NOMO-1 treated with DMSO at 0.1 percent for 48 hours (cell line): ENCODE results near the gene KIZ.
"Not testable (repeated sequence)": the region's sequence is repeated elsewhere in the genome, so short reads cannot be mapped to it uniquely, and the experiment has no call there.

Source experiments
- DNase-seq: peaks from one replicate; lab custom pipeline; 2025; ENCODE audit not compliant: unreplicated experiment; lab: John Stamatoyannopoulos, UW

KIZ gene

DNA sequence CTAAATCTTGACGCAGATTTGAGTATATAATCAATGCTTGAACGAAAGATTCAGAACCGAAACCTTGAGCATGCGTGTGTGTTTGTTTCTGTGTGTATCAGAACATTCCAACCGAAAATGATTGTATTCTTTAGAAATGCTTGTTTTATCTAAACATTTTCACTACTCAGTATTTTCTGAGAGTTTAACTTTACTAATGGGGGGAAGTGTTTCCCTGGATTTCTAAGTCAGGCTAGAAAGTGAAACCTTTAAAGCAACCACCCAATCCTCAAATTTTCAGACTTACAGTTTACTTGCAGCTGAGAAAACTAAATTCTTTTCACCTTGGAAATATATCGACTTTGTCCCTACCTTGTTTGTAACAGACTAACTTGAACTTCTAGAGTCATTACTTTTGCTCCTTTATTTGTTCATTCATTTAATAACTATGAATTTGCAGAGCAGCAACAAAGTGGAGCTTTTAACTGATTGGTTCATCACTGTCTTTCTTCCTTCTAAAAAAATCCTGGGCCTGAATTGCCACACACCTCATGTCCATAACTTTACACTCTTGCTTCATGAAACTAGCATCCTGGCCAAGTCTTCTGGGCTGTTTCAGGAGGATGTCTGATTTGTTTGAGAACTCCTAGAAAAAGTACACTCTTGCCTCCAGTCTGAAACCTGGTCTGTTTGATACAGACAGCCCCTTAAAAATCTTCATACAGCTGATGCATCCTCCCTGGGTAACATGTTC is 99.5 kb downstream of the KIZ start:
- no peak for DNase-seq

DNA sequence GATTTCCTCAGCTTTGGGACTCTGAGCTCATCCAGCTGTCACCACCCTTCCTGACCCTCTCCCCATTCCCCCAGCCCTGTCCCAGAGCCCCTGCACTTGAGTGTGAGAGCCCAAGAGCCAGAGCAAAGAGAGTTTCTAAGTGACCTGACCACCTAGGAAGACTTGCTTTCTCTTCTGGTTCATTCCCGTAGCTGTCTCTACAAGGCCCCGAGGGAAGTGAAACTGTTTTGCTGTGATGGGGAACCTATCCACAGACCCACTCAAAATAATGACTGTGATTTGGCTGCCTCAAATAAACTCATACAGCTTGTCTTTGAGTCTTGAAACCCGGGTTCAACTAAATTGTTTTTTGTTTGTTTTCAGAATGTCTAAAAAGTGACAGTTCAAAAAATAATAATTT is 102.6 kb downstream of the KIZ start:
- peak; percentile 69 for DNase-seq

DNA sequence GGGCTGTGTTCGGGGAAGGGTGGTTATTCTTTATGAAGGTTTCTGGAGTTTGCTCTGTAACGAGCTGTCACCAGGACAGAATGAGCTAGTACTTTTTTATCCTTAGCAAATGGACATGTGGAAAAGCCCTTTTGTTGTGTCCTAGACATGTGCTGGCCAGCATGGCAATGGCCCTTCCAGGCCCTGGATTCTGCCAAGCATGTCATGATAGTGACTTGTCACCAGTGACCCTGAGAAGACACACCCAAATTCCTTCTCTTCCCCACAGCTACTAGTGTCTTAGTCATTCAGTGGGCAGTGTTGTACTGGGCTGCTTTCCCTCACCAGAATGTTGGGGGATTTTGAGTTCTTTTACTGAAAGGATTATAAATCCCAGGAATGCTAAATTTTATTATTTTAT is 103.3 kb downstream of the KIZ start:
- DNase-seq, result no peak

DNA sequence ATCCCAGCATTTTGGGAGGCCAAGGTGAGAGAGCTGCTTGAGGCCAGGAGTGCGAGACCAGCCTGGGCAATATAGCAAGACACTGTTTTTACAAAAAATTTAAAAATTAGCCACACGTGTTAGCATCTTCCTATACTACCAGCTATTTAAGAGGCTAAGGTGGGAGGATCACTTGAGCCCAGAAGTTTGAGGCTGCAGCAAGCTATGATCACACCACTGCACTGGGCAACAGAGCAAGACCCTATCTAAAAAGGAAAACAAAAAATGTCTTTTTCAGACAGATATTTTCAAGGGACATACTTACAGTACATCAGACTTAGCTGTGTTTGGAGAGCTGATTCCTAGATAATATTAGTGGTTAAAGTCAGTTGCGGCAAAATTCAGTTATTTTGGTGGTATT is 104.3 kb downstream of the KIZ start:
- no peak for DNase-seq

DNA sequence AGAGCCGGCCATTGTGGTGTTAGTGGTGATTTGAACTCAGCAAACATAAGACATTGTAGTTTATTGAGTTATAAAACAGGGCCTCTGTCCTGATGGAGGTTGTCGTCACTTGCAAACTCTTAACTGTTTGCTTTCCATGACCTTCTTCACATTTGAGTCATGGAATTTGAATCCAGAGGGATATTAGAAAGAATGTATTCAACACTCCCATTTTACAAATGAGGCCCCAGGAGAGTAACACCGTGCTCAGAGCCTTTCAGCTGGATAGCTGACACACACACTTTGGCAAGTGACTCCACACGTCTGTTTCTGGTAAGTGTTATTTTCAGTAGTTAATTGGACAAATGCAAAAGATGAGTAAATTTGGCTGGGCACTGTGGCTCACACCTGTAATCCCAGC is 104.8 kb downstream of the KIZ start:
- DNase-seq, result no peak

DNA sequence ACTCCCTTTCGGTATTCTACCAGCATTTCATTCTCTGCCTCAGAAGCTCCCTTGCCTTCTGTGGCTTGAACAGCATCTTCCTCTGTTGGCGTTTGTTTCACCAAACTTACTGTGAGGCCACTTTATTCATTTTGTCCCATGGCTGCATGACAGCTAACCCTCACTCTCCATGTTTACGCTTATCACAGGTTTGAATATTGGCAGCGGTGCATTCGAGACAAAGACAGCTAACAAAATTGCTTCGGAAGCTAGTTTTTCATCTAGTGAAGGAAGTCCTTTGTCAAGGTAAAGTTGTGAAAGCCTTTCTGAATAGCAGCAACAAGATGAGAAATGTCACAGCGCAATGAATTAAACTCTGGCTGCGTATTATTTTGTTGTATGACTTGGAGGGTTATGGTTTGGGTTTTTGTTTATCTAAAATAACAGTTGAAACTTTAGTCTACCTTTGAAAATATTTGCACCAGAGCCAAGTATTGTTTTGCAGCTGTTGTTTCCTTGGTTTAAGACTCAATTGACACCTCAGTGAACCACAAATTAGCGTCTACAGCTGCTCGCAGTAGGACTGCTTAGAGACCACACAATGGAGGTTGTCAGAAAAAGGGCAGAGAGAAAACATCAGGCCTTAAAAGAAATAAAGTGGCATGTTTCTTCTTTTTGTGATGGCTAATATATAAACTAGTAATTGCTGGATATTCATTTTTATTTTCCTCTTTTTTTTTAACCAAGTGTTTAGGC is 106.8 kb downstream of the KIZ start:
- DNase-seq, result no peak

DNA sequence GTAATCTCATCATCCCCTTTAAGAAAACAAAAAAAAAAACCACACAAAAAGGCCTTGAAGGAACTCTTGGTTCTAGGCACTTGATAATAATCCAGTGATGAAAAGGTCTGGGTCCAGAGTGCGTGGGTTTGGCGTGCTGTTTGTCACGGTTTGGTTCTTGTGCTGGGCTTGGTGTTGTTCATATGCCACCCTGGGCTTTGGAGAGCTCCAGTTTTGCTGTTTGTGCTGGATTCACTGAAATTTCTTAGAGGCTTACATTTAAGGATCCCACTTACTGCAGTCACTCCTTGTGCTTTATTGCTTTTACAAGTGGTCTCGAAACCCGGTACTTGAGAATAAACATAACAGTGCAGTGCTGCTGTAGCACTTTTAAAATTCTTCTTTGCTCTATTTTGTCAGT is 108.4 kb downstream of the KIZ start:
- DNase-seq, result no peak

DNA sequence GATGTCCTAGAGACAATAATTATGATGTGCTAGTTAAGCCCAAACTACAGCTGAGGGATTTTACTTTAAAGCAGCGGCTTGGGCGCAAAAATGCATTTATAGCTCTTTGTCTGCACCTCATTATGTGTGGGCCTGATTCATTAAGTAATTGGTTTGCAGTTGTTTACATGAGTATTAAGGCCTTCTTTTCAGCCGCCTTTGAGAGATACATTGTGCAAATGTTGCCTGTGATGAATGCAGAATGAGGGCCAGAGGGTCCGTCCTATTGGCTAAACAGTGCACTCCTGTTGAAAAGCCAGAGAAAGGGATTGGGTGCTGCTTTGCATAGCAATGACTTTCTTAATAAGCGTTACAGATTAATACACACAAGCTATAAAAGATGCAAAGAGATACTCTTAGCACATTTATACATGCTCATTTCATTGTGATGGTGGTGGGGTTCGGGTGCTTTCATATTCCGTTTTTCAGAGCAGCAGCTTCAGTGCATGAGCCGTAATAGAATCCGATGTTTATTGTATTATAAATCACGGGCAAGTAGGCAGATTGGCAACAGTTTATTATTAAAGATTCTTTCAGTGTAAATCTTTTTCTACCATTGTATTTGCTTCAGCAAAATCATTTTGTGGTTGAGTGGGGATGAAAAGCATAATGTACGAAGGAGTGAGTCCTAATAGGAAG is 109.1 kb downstream of the KIZ start:
- DNase-seq, result no peak

DNA sequence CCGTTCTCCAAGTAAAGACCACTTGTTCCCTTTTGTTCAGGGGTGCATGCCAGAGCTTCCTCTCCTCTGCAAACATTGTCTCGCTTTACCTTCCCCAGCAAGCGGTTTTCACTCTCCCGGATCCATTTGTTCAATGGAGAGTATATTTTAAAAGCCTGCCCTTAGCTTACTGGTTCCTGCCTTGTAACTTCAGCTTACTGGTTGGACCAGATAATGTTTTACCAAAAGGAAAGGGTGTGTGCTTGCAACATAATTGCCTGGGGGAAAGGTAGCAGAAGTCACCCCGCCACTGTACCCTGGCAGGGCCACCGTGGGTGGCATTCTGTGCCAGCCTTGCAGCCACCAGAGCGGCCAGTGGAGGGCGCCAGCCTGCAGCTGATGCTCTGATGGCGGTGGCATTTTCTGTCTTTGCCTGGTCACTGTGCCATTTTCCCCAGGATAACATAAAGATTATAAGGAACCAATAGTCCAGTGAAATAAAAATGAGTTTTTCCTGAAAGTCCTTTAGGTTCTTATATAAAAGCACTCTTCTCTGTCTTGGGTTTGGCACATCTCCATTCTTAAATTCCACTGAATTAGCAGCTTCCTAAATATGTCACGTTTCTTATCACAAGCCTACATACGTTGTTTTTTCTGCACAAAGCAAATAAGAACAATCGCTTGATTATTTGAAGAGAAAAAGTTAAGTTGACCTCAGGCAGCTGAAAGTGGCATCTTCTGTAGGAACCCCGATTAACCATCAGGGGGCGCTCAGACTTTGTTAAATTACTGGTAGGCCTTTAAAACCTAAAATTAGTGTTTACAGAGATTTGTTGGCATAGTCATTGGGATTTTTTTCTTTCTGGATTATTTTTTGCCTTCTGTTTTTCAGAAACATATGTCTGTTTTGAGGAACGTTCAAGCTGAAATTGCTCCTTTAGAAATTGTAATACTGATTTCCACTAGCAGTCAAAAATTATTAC is 109.9 kb downstream of the KIZ start:
- peak; percentile 65 for DNase-seq

DNA sequence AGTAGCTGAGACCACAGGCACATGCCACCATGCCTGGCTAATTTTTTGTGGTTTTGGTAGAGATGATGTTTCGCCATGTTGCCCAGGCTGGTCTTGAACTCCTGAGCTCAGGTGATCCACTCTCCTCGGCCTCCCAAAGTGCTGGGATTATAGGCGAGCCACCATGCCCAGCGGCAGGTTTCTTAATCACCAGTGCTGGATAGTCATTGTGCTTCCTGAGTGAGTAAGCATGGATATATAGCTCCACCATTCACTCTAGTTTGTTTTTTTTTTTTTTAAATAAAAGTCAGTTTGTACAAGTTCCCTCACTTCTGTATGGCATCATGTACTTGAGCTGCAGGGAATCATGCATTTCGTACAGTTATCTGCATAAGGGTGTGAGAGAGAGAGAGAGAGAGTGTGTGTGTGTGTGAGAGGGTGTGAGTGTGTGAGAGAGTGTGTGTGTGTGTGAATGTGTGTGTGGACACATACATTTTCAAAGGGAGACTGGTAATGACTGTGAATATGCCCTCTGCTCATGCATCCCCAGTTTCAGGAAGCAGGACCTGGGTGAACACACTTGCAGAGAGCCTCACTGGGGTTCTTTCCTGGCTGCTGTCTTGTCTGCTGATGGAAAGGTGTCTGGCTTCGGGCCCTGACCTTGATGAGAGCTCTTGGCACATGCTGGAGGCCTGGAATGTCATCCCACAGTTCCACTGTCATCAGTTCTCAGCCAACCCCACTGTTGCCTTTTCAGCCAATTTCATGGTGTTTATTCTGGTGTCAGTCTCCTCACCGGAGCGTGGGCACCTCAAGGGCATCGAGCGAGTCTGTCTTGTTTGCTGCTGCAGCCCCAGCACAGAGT is 112.3 kb downstream of the KIZ start:
- no peak for DNase-seq

DNA sequence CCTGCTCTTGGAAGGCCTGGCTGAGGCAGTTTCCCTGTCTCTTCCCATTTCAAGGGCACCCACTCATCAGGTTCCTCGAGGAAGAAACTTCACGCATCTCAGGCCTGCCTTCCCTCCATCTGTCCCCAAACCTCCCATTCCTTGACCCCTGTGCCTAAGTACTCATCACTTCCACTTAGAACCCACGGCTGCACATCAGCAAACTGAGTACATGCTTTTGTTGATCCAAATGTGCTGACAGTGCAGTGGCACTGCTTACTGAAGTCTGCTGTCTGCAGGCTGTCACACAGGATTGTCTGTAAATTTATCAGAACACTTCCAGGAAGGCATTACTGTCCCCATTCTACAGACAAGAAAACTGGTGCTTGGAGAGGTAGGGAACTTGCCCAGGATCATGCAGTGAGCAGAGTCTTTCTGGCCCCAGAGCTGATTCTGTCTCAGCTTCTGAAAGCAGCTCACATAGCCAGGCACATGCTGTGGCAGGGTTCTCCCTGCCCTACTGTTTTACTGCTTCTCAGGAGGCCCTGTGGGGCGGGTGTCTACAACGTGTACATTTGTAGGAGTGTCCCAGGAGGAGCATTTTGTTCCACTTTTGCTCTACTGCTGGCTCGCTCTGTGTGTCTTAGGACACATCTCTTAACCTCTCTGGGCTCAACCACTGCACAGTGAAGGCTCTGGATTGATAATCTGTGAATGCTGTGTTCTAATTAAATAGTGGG is 113.1 kb downstream of the KIZ start:
- no peak for DNase-seq

DNA sequence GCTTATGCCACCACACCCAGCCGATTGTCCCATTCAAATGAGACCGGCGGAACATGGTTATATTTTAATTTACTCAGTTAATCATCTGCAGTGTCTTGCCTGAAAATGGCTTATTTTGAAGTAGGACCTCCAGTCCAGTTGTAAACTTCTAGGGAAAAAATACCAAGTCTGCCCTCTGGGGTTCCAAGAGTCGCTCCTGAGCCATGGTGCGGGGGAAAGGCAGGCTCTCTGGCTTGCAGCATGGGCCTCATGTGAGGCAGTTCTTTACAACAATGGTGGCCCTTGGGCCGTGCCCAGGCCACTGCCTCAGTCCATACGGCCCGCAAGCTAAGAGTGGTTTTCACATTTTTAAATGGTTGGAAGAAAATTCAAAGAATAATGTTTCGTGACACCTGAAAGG is 114.5 kb downstream of the KIZ start:
- DNase-seq, result no peak

DNA sequence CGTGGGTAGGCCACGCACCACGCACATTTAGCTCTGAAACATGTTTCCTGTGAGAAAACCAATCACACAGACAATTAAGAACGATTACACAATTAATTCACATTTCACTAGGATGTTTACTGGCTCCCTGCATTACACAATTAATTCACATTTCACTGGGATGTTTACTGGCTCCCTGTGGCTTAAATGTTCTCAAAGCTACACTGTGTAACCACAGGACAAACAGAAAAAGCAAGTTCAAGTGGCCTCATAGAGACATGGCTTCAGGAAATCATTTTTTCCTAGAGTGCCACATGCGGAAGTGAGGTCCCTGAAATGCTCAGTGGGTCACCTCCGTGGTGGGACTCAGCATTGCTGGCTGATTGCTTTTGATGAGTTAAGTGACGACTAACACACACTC is 115.5 kb downstream of the KIZ start:
- no peak for DNase-seq

DNA sequence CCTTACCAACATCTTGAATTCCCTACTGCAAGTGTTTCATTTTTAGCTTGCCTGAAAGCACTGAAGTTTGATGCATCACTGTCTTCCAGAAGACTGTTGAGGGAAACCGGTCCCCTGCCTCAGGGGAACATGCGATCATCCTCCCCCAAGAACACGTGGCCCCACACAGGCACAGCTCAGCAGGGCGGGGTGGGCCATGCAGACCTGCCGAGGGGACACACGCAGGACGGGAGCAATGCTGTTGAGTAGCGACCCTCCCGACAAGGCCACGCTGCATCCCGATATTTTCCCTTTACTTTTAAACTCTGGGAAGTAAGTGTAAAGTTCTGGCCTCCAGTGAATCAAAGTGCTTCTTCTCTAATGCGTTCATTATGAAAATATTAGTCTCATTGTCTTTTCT is 117.9 kb downstream of the KIZ start:
- DNase-seq, result no peak

DNA sequence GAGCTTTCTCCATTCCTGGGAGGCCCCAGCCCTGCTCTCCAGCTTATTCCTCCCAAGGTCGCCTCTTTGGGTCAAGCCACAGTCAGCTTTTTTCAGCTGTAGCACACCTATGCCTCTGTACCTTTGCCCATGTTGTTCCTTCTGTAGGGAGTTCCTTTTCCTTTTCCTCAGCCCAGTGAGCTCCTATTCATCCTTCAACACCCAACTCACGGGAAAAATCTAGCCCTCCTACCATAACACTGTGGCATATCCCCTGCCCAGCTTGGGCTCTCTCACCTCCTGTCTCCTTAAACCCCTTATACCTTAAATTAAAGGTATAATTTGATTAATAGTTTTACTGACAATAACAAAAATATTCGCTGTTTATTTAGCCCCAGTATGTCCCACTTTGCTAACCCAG is 118.9 kb downstream of the KIZ start:
- no peak for DNase-seq

DNA sequence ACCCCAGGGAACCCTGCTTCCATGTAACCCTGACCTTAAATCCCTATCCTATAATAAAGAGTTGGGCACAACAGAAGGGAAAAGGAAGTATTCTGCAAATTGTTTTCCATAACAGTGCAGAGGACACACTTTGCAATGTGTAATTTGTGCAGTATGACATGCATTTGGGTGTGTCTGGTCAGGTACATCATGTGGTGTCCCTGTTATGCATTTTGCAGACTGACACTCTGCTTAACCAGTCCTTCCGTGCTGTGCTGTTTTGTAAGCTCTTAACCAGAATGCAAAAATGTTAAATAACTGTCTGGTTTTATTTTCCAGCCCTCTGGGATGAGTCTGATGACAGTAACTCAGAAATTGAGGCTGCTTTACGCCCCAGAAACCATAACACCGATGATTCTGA is 120.3 kb downstream of the KIZ start:
- no peak for DNase-seq

DNA sequence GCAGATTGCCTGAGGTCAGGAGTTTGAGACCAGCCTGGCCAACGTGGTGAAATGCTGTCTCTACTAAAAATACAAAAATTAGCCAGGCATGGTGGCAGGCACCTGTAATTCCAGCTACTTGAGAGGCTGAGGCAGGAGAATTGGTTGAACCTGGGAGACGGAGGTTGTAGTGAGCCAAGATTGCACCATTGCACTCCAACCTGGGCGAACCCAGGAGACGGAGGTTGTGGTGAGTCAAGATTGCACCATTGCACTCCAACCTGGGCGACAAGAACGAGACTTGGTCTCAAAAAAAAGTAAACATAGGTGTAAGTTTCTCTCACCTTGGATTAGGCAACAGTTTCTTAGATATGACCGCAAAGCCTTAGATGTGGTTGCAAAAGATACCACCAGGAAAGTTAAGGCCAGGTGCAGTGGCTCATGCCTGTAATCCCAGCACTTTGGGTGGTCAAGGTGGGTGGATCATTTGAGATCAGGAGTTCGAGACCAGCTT is 121.8 kb downstream of the KIZ start:
- not testable (repeated sequence) for DNase-seq

DNA sequence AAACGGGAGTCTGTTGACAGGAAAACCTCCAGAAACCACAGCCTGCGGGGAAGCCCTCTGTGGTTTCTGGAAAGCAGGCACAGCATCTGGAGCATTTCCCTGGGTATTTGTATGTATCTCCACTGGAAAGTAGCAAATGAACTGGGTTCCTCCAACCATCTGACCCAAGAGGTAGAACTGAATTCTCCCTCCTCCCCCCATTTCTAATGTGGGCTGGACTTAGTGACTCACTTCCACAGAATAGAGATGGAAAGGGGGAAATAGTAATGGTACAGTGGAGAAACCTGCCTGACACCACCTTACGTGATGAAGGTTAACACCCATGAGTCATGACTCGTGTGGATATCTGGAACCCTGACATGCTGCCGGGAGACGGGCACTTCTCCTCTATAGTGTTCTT is 125.4 kb downstream of the KIZ start:
- no peak for DNase-seq

DNA sequence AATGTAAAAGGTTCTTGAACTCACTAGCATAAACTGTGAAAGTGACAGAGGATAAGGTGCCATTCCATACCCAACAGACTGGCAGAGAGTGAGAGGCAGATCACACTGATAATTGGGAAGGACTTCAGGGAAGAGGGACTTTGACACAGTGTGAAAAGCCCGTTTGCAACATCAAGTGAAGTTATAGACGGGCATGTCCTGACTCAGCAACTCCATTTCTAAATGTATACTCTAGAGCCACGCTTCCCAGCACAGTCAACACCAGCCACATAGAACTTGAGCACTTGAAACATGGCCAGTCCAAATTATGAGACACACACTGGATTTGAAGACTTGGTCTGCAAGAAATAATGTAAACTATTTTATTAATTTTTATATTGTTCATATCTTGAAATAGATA is 131.3 kb downstream of the KIZ start:
- no peak for DNase-seq
